ENCODE measurements around the gene MOB3C.

DNA sequence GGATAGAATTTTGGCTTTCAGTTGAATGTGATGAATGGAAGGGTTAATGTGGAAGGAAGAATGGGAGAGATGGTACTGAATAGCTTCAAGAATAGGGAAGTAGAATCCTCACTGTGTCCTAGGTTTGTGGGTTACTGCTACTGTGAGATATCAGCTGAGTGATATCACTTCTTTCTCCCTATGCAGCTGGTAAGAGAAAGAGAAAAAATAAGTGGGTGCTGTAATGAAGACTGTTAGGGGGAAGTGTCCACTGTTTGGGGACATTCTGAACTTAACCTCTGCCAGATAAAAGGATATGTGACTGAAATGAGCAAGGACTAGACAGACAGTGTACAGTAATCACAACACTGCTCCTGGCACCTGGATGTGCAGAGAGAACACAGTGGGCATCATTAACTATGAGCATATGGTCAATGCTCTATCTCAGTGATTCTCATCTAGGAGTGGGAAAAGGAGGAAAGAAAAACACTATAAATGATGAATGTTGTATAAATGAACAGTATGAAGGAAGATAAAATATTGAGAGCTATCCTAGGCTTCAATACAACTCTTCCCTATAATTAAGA lies 25.6 kb upstream of the MOB3C start:
- TF ChIP-seq, protein P1, sequence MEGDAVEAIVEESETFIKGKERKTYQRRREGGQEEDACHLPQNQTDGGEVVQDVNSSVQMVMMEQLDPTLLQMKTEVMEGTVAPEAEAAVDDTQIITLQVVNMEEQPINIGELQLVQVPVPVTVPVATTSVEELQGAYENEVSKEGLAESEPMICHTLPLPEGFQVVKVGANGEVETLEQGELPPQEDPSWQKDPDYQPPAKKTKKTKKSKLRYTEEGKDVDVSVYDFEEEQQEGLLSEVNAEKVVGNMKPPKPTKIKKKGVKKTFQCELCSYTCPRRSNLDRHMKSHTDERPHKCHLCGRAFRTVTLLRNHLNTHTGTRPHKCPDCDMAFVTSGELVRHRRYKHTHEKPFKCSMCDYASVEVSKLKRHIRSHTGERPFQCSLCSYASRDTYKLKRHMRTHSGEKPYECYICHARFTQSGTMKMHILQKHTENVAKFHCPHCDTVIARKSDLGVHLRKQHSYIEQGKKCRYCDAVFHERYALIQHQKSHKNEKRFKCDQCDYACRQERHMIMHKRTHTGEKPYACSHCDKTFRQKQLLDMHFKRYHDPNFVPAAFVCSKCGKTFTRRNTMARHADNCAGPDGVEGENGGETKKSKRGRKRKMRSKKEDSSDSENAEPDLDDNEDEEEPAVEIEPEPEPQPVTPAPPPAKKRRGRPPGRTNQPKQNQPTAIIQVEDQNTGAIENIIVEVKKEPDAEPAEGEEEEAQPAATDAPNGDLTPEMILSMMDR (conservative IDR thresholded peaks at IDR 0.05; ENCODE audit: low read depth, low read length) = no peak
- no peak for TF ChIP-seq EZH2 (IDR thresholded peaks at IDR 0.05; ENCODE audit: low read length, unreplicated experiment)
